GM06990 (cell line): ENCODE results near the gene STON1.

Experiments used
- DNase-seq: peaks from one replicate; pipeline ENCODE4 v3.0.0-alpha.2; 2011; ENCODE audit not compliant: insufficient read length; ENCODE audit errors: extremely low read depth
- H3K27me3 ChIP-seq: replicated peaks from 2 replicates; pipeline ENCODE4 v1.6.0; 2011; ENCODE audit warnings: low read length; ENCODE audit not compliant: control insufficient read depth, insufficient read depth
- H3K36me3 ChIP-seq: 2 replicates; pipeline ENCODE4 v1.5.1; 2011; ENCODE audit warnings: low read length; ENCODE audit not compliant: control insufficient read depth, insufficient read depth
- H3K4me3 ChIP-seq: replicated peaks from 2 replicates; pipeline ENCODE4 v1.5.1; 2011; ENCODE audit warnings: low read depth, mild to moderate bottlenecking, control low read depth, low read length
- CTCF ChIP-seq: IDR thresholded peaks from 2 replicates; pipeline ENCODE4 v1.5.1; 2011; ENCODE audit warnings: low read length, control low read depth, mild to moderate bottlenecking, inconsistent platforms; ENCODE audit not compliant: insufficient read depth, poor library complexity, severe bottlenecking

STON1 gene

GRCh38 chr2:48529194-48529593, 760 bp upstream of the STON1 start:
- no peaks in the 10 kb centered on the region; the same call in 1 of the 2 replicates for H3K27me3 ChIP-seq
- no peak for TF ChIP-seq CTCF
- H3K36me3 ChIP-seq, result no peaks in the 10 kb centered on the region
- no peak for DNase-seq
- no peak overlapping the region for H3K4me3 ChIP-seq

GRCh38 chr2:48529676-48530032, 300 bp upstream of the STON1 start:
- H3K36me3 ChIP-seq, result no peaks in the 10 kb centered on the region
- DNase-seq, result no peak
- no peaks in the 10 kb centered on the region; the same call in 1 of the 2 replicates for H3K27me3 ChIP-seq
- peak overlapping the region; percentile 44 for H3K4me3 ChIP-seq
- no peak for TF ChIP-seq CTCF

- no peak for TF ChIP-seq CTCF
- Histone ChIP-seq H3K36me3 (no peaks in the 10 kb centered on the region), H3K4me3 (no peak overlapping the region), H3K27me3 (no peaks in the 10 kb centered on the region; the same call in 1 of the 2 replicates)
- no peak for DNase-seq
These were observed 1.2 kb downstream of the STON1 start for GRCh38 chr2:48531141-48531648.

GRCh38 chr2:48532174-48532573, 2.2 kb downstream of the STON1 start:
- no peaks in the 10 kb centered on the region; the same call in 1 of the 2 replicates for H3K27me3 ChIP-seq
- H3K4me3 ChIP-seq, result no peak overlapping the region
- no peak for TF ChIP-seq CTCF
- DNase-seq, result no peak
- no peaks in the 10 kb centered on the region for H3K36me3 ChIP-seq

- Histone ChIP-seq H3K4me3 (no peak overlapping the region), H3K36me3 (no peaks in the 10 kb centered on the region), H3K27me3 (no peaks in the 10 kb centered on the region; the same call in 1 of the 2 replicates)
- TF ChIP-seq CTCF, result no peak
- DNase-seq, result no peak
These were observed 2.9 kb downstream of the STON1 start for GRCh38 chr2:48532824-48533223.

GRCh38 chr2:48534781-48535180, 4.8 kb downstream of the STON1 start:
- TF ChIP-seq CTCF, result no peak
- Histone ChIP-seq H3K4me3 (no peak overlapping the region), H3K36me3 (no peaks in the 10 kb centered on the region), H3K27me3 (no peaks in the 10 kb centered on the region)
- no peak for DNase-seq
